ENCODE measurements around the gene PEF1.

- TF ChIP-seq CTCF (IDR thresholded peaks at IDR 0.05), result no peak
- no peak for TF ChIP-seq EZH2 (IDR thresholded peaks at IDR 0.05; ENCODE audit: borderline replicate concordance, insufficient read depth, low read depth, low read length, poor library complexity, severe bottlenecking)
These were observed at the start of gene PEF1 for GRCh38 chr1:31644560-31645273.
